Stimulated activated naive CD4-positive, alpha-beta T cell treated with Interleukin-2 at 50 U/mL for 16 hours (primary cell): ENCODE results near the gene STPG3.
A peak's percentile ranks its signal among the peaks of the same experiment; 100 is the strongest.

Source experiments
- DNase-seq: peaks from one replicate; lab custom pipeline; 2025; lab: John Stamatoyannopoulos, UW

STPG3 gene

GRCh38 chr9:137280474-137281344, 29.6 kb downstream of the STPG3 start:
- DNase-seq: no peak

- DNase-seq: no peak
These were observed 30.4 kb downstream of the STPG3 start for GRCh38 chr9:137281345-137282116.

GRCh38 chr9:137286975-137287383, 35.9 kb downstream of the STPG3 start:
- DNase-seq: no peak

- no peak for DNase-seq
These were observed 42.0 kb downstream of the STPG3 start for GRCh38 chr9:137293094-137293481.

- DNase-seq: no peak
These were observed 42.5 kb downstream of the STPG3 start for GRCh38 chr9:137293482-137294090.

- DNase-seq: no peak
These were observed 43.1 kb downstream of the STPG3 start for GRCh38 chr9:137294091-137294680.

GRCh38 chr9:137294681-137295237, 43.7 kb downstream of the STPG3 start:
- DNase-seq: no peak

- peak; percentile 17 for DNase-seq
These were observed 44.2 kb downstream of the STPG3 start for GRCh38 chr9:137295238-137295811.

GRCh38 chr9:137295849-137296669, 45.0 kb downstream of the STPG3 start:
- DNase-seq: no peak

- no peak for DNase-seq
These were observed 45.9 kb downstream of the STPG3 start for GRCh38 chr9:137296670-137297664.

GRCh38 chr9:137297966-137298365, 46.9 kb downstream of the STPG3 start:
- DNase-seq: no peak

GRCh38 chr9:137298401-137299202, 47.5 kb downstream of the STPG3 start:
- no peak for DNase-seq

- no peak for DNase-seq
These were observed 48.1 kb downstream of the STPG3 start for GRCh38 chr9:137299203-137299565.

- DNase-seq: no peak
These were observed 48.9 kb downstream of the STPG3 start for GRCh38 chr9:137299938-137300337.

GRCh38 chr9:137300567-137301080, 49.5 kb downstream of the STPG3 start:
- DNase-seq: no peak

- DNase-seq: no peak
These were observed 50.2 kb downstream of the STPG3 start for GRCh38 chr9:137301081-137301947.

- DNase-seq: peak; percentile 84
These were observed 51.0 kb downstream of the STPG3 start, which contains the start of gene NRARP for GRCh38 chr9:137302118-137302448. Gene NRARP, minus strand, starts transcription at chr9:137302271. Its CDS starts 343 bp downstream, at chr9:137301928.
